Breast epithelium (tissue), 3 donors: ENCODE data around the gene DUSP16.

Experiments used
- CTCF ChIP-seq, 3 donors: fragments of 450-650 bp; IDR thresholded peaks; one replicate each; pipeline ENCODE4 v1.5.1; 2016 to 2017; ENCODE audit warnings: antibody characterized with exemption in 3 of 3, mild to moderate bottlenecking in 3 of 3, moderate library complexity in 3 of 3
- POLR2A ChIP-seq: fragments of 450-650 bp; IDR thresholded peaks from one replicate; pipeline ENCODE4 v1.6.1; 2016; ENCODE audit warnings: antibody characterized with exemption, mild to moderate bottlenecking, moderate library complexity

- TF ChIP-seq CTCF (IDR thresholded peaks at IDR 0.05) (no peak), POLR2A (no peak)
Measured at GRCh38 chr12:12469386-12469785, 93.3 kb downstream of the DUSP16 start.
